ENCODE results near the gene OLFML1. TPM values are rescaled to one million over a fixed set of nuclear protein-coding genes. Genes with fewer than 3 reads are reported as not detected.

Gene OLFML1
- polyA plus RNA-seq, 5 donors: 42.6 to 65.5 (median 51.5) TPM

DNA sequence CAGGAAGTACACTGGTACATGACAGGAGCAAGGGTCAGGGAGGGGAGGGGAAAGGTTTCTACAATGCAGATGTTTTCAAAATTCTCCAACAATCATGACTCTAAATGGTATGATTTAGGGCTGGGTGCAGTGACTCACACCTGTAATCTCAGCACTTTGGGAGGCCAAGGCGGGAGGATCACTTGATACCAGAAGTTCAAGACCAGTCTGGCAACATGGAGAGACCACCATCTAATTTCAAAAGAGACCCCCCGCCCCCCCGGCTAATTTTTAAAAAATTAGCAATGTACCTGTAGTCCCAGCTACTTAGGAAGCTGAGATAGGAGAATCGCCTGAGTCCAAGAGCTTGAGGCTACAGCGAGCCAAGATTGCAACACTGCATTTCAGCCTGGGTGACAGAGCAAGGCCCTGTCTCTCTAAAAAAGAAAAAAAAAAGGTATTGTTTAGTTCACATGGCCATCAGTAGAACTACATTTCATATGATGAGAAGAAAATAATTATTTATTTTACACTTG is 15.9 kb upstream of the OLFML1 start:
- no peak for DNase-seq

DNA sequence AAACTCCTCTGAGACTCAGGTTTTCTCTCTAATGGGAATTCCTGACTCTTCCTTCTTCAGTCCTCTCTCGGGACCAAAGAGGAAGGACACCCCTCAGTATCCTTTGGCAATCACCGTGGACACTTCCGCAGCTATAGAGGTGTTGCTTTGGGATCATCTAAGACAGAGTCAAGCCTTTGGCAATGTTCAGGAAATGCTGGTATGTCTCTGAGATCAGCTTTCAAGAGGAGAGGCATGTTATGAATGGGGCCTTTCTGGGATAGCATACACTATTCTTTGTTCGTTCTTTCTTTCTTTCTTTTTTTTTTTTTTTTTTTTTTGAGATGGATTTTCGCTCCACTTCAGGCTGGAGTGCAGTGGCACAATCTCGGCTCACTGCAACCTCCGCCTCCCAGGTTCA is 14.2 kb upstream of the OLFML1 start:
- DNase-seq: no peak

DNA sequence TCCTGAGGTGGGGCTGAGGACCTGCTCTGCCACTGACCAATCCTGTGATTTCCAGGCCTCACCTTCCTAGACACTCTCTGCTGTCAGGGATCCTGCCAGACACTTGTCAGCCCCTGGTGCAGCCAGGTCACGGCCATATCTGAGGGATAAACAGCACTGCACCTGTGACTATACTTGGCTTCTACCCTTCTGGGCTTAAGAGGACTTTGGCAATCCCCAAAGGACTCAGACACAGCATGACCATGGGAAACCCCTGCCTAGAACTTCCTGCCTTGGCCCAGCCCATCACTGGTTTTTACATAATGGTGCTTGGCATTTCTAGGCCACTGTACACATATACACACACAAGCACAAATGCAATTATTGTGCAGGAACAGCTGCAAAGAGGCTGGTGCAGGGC is 11.6 kb upstream of the OLFML1 start:
- DNase-seq: no peak

DNA sequence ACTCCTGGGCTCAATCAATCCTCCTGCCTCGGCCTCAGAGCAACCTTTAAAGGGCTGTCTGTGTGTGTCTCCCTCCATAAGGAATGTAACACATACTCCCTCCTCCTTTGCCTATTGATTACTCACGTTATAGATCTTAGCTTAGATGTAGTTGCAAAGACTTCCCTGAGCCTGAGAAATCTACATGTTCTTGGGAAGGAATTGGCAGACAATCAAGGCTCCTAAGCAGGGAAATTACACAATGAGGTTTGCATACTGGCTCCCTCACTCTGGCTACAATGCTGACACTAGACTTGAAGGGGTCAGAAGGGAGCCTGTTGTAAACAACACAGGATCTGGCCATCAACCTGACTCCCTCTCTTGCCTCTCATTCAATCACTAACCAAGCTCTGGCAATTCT is 5.2 kb upstream of the OLFML1 start:
- peak in 1 of 2 donors; percentile 23 for DNase-seq

DNA sequence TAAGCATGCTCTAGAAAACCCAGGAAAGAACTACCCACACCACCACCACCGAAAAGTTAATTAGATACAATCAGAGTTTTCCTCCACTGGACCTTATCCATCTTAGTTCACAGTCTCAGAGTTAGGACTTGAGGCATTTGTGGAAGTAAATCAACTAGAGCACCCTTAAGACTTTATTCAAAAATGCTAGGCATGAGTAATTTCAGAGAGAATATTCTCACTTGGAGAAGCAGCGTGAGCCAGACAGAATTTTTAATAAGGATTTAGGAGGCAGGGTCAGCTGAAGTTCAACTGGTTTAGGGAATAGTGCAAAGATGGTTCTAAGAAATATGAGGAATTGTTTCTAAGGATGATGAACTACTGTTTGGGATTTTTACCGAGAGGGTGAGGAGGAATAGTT is 1.2 kb upstream of the OLFML1 start:
- DNase-seq: no peak

DNA sequence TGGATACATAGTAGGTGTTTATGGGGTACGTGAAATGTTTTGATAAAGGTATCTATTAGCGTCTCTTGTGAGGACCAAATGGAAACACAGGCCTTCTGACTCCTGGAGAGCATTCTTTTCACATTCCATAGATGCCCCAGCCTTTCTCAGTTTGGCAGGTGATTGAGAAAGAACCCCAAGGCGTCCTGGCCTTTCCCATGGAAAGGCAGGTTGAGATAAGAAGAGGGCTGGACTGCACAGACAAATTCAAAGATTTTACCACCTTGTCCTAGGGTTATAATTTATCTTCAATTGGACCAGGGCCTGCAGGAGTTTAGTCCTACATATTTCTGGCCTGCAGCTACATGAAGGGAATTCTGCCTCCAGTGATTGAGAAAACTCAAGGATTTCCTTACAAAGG is 661 bp upstream of the OLFML1 start:
- DNase-seq: no peak

DNA sequence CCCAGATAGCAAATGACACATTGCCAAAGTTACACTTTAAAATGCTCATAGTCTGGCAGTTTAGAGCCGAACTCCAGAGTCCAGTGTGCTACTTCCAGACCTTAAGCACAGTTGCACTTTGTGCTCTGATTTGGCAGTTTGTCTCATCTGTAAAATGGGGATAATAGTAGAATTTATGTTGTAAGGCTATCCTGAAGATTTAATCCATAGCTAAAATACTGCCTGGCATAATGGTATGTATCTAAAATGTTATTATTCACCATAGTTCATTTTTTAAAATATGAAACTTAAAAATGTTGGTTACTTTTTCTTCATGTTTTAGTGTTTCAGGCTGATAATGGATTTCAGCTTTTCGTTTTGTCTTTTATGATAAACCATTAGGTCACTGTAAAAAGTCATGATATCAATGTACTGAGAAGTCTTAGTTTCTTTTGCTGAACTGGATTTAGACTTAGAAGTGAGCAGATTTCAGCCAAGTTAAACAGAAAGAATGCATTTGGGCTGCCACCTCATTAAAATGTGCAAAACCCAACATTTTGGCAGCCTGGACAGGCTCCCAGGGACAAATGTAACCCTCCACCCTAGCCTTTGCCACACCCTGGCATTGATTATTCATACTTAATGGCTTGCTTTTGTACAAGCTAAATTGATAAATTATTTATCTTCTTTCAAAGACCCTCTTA is 933 bp downstream of the OLFML1 start:
- DNase-seq: peak; percentile 21 to 23

DNA sequence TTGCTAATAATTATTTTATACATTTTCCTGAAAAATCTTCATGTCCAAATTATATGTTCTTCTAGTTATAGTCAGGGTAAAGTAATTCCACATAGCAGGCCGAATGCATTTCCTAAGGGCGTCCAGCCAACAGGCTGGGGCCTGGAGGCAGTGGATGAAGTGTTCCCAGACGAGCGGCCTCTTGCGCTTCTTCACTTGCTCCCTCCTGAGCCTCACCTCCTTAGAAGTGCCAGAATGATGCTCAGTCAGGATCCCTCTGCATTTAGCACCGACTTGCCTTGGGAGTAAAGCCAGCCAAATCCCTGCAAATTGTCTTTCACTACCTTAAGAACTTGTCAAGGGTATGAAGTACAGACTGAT is 1.5 kb downstream of the OLFML1 start:
- peak; percentile 42 to 45 for DNase-seq

DNA sequence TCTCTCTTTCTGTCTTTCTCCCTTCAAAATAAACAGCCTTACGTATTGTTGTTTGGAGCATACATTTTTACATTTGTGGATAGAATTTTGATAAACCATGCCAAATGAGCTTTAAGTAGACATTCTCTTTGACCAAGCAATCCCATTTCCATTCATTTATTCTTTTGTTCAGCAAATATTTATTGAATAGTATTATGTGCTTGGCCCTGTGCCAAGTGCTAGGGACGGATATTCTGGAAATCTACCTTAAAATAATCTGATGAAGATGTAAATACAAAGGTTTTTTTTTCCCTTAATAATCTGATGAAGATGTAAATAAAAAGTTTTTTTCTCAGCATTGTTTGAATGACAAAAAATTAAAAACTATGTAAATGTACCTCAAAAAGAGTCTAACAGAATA is 2.1 kb downstream of the OLFML1 start:
- DNase-seq: no peak

DNA sequence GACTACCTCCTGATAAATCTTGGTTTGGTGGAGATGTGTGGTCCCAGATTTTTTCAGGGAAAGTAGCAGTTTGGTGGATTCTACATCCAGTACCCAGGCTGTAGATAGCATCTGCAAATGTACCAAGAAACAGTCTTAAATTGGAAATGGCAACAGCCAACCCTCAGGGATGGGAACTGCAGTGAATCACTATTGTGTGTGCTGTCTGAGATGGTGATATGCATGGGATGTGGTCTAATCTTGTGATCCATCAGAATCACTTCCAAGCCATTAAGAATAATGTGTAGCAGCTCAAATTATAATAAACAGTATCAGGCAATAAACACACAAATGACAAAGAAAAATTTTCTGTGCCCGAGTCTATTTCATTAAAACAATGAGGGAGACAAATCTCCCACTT is 3.4 kb downstream of the OLFML1 start:
- DNase-seq: no peak

DNA sequence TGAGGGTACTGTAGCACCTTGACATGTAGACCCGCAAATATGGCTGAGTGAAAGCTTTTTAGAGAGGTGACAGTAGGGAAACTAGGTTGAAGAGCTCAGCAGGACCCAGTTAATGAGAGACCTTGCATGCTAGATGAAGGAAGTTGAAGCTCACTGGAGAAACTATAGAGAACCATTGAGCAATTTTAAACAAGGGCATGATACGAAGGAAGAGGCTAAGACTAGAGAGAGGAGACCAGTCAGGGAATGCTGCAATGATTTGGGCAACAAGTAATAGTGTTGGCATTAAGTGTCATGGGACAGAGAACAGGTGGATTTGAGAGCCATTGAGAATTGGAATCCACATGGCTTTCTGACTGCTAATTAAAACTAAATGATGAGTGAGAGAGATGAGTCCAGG is 4.1 kb downstream of the OLFML1 start:
- DNase-seq: no peak

DNA sequence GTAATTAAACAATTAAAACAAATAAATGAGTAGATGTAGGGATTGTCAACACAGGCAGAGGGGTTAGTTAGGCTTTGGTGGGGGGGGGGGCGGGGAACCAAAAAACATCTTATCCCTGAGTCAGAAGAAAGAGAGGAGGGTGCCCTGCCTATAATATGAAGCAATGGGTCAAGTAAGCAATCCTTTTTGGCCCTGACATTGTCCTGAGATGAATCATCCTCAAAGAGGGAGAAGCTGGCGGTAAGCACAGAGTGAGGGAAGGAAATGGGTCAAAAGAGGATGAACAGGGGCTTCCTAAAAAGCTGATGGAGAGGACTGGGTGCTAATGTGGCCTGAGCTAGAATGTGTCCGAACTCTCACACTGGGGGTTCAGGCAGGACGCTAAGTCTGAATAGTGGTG is 4.7 kb downstream of the OLFML1 start:
- no peak for DNase-seq

DNA sequence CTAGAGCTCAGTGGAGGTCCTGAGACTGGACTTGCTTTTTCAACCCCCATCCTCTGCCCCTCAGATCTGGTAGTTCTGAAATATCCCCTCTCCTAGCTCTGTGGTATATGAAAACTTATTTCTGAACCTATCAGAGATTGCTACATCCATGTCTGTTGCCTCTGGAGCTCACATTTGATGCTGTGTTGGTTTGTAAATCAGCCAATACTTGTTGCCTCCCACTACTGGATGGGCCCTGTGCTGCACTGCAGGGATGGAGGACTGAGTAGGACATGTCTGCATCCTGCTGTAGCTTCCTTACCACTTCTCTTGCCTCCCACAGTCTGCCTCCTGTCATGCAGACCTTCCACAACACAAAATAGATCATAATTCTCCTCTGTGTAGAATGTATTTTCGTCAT is 5.2 kb downstream of the OLFML1 start:
- no peak for DNase-seq

DNA sequence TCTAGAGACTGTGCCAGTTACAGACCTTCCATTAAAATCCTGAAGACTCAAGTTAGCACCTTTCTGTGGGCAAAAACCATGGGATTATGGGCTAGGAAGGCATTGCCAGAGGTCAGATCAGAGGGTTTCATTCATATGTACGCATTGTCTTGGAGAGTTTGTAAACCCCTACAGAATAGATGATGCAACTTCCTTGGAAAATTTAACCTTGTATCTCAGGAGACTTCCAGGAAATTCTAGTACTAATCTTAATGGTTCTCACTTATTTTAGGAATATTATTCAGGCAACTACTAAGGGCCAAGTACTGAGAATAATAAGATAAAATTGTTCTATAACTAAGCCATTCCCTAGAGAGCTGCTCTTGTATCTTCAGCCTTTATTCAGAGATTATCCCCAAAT is 6.9 kb downstream of the OLFML1 start:
- DNase-seq: no peak

DNA sequence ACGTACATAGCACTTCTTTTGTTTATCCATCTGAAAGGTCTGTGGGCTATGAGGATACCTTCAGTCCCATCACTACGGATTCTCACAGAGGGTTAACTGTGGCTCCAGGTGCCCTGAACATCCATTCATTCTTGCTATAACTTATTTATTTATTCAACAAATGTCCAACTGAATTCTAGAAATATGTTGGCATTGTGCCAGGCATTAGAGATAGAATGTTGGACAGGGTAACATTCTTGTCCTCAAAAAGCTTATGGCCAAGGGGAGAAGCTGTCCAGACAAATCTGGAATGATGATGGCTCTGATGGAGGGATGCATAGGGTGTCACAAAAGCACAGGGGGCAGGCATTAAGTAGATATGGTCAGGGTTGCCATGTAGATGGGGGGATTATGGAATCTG is 8.4 kb downstream of the OLFML1 start:
- no peak for DNase-seq

DNA sequence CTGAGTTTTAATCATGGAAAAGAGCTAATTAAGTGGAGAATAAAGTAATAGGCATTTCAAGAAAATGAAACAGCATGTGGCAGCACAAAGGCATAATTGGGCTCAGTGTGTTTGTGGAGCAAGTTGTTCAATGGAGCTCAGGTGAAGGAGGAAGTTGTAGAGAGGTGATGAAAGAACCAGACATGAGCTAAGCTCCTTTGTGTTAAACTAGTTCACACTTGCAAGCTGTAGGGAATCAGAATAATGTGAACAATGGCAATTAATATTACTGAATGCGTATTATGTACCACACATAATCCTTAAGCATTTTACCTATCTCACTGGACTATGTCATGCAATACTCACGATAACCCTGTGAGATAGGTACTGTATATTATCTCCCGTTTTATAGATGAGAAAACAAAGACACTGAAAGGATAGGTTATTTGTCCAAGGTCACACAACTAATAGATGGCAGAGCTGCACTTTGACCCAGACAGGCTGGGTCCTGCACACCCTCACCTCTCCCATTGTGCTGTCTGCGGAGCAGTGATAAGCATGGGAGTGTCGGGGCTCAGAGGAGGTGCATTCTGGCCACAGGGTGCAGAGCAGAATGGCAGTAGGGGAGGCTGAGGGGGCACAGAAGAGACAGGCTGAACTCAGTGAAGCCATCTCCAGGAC is 8.9 kb downstream of the OLFML1 start:
- DNase-seq: no peak

DNA sequence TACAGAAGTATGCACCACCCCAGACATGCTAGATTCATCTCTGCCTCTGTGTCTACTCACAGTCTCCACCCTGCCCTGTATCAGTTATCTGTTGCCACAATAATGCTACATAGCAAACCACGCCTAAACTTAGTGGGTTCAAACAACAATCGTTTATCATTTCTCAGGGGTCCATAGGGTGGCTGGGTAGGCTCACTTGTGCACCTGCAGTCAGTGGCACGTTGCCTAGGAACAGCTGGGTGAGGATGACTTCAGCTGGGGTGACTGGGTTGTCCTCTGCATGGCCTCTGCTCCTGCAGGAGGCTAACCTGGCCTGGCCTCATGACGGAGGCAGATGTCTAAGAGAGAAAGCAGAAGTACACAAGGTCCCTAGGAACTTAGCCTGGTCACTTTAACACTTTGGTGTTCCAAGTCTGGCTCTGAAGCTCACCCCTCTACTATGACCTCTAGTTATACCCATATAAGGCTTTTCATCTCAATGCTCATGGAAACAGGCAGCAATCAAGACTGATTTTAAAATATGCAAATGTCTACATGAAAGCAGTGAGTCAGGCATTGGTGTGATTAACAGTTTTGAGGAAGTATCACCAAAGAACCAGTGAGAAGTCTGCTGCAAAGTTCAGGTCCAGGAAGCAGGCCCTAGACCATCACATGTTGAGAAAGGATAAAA is 10.7 kb downstream of the OLFML1 start:
- DNase-seq: no peak

DNA sequence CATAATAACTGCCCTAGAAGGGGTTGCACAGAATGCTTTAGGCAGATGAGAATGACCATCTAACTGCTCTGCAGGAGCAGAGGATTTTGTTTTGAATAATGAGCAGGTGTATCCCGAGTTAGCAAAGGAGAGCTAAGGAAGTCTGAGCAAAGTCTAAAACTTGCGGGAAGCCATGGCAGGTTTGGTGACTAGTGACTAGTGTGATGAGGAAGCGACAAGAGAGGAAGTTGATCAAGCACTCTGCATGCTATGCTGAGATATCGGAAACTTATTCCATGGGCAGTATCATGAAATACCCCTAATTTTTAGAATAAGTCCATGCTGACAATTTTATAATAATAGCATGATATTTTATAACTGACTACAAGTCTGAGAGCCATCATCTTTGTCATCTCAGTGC is 12.9 kb downstream of the OLFML1 start:
- DNase-seq: no peak

DNA sequence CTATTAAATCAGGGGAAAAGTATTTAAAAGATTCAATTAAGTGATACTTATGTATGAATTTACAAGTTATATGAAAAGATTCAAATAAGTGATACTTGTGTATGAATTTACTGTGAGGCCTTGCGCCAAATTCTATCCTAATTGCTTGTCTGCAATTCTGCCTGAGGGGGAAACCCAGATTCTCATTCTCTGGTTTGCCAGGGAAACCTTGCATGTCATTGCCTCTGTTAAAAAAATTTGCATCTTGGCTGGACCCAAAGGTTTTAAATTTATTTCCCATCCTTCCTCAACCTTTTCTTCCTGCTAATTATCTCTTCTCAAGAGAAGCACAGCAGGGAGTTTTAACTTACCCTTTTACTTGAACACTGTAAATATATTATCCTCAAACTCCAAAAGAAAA is 13.8 kb downstream of the OLFML1 start:
- DNase-seq: no peak

DNA sequence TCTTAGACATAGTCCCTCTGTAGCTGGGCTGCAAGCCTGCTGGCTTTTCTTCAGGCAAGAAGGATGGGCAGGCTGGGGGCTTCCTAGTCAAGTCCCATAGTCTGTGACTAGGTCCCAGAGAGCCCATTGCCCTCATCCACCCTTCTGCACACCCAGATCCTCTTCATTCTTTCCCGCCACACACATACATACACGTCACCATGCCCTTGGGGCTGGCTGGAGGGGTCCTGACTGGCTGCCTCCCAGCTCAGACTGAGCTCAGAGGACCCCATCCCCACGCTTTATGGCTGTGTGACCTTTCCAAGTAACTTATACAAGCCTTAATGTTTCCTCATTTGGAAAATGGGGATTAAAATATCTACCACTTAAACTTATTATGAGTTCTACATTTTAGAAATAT is 14.9 kb downstream of the OLFML1 start:
- DNase-seq: no peak

DNA sequence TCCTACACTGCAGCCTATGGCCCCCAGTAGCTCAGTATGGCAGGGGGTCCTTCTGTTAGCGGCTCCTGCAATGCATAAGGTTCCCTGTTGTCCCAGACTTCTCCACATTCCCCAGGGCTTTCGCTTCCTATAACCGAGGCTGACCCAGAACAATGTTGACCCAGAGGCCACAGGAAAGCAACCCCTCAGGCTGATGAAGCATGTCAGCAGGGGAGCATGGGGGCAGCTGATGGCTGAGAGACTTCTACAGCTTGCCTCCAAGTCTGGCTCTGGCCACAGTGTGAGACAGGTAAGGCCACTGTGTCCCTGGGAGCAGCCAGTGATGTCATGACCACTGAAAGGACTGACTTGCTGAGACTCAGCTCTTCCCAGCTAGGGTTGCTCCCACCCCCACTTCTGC is 15.9 kb downstream of the OLFML1 start:
- DNase-seq: no peak

DNA sequence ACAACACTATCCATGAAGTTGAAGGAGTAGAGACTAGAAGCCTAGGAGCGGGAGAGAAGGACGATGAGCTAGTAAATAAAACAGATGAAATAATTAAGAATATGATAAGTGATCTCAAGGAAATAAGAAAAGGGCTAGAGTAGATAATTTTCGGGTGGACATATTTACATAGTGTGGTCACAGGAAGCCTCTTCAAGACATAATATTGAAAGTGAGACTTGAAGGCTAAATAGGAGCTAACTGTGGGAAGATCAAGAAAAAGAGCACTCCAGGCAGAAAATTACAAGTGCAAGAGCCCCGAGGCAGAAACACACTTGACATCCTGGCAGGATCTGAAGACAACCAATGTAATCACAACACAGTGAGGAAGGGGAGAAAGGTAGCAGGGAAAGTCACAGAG is 16.6 kb downstream of the OLFML1 start:
- DNase-seq: no peak

DNA sequence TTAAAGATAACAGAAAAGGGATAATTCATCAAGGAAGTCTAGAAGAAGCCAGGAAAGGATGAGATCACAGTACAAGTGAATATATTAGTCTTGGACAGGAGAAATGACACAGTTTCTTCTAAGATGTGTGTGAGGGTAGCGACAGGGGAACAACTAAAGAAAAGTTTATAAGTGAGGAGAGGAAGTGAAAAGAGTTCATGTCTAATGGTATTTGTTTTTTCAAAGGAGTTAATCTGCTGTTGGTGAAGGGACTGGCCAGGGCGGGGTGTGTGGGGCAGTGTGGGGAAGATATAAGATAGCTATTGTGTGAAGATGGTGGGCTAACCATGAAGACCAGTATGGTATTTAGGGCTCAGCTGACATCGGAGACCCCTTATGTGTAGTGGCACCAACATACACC is 20.9 kb downstream of the OLFML1 start:
- no peak for DNase-seq
